SU-DHL-6 (cell line): ENCODE measurements around the gene SCAMP5.

ENCODE experiments used
- H2AFZ ChIP-seq: fragments of 200-600 bp; sonication (generic); 2 replicates; pipeline ENCODE4 v1.6.1; 2014; ENCODE audit warnings: low read depth, mild to moderate bottlenecking, moderate library complexity, mixed read lengths, antibody characterized with exemption, low read length; ENCODE audit not compliant: severe bottlenecking
- H3F3A ChIP-seq: fragments of 200-600 bp; shearing (Covaris generic); 2 replicates; pipeline ENCODE4 v1.6.0; 2016; ENCODE audit warnings: antibody characterized with exemption, mild to moderate bottlenecking; ENCODE audit not compliant: insufficient read depth
- H3K27ac ChIP-seq: fragments of 200-600 bp; sonication (generic); 2 replicates; pipeline ENCODE4 v1.5.1; 2016; ENCODE audit warnings: low read depth, mild to moderate bottlenecking, low read length, moderate library complexity, mixed read lengths
- H3K27me3 ChIP-seq: fragments of 200-600 bp; sonication (generic), shearing (Covaris generic); 2 replicates; pipeline ENCODE4 v1.6.0; 2014; ENCODE audit warnings: mild to moderate bottlenecking, low read length
- H3K36me3 ChIP-seq: fragments of 200-600 bp; sonication (generic); 2 replicates; pipeline ENCODE4 v1.6.1; 2014; ENCODE audit warnings: mild to moderate bottlenecking, low read length, mixed read lengths
- H3K4me2 ChIP-seq: fragments of 300-600, 200-600 bp; shearing (Covaris generic), sonication (generic); 2 replicates; pipeline ENCODE4 v1.6.0; 2014; ENCODE audit warnings: low read length, low read depth, mild to moderate bottlenecking; ENCODE audit not compliant: poor library complexity, severe bottlenecking
- H3K4me3 ChIP-seq: fragments of 200-600 bp; sonication (generic); 2 replicates; pipeline ENCODE4 v1.5.1; 2014; ENCODE audit warnings: antibody characterized with exemption, low read length, mild to moderate bottlenecking, mixed read lengths; ENCODE audit not compliant: insufficient read depth, poor library complexity, severe bottlenecking
- H3K79me2 ChIP-seq: fragments of 200-600 bp; sonication (generic); 2 replicates; pipeline ENCODE4 v1.6.1; 2014; ENCODE audit warnings: mild to moderate bottlenecking, low read length, moderate library complexity; ENCODE audit not compliant: insufficient read depth
- H3K9ac ChIP-seq: fragments of 200-600 bp; sonication (generic); 2 replicates; pipeline ENCODE4 v1.7.0; 2014; ENCODE audit warnings: mild to moderate bottlenecking, low read length
- H3K9me2 ChIP-seq: fragments of 200-600 bp; sonication (generic); replicated peaks from 2 replicates; pipeline ENCODE4 v1.6.1; 2014; ENCODE audit warnings: low read length; ENCODE audit not compliant: insufficient read depth
- H3K9me3 ChIP-seq: fragments of 200-600 bp; sonication (generic); 2 replicates; pipeline ENCODE4 v1.6.1; 2014; ENCODE audit warnings: low read length, mixed read lengths; ENCODE audit not compliant: insufficient read depth
- H4K20me1 ChIP-seq: fragments of 200-600 bp; sonication (generic); 2 replicates; pipeline ENCODE4 v1.6.1; 2014; ENCODE audit warnings: low read depth, mild to moderate bottlenecking, antibody characterized with exemption, low read length, moderate library complexity, mixed read lengths
- CTCF ChIP-seq: fragments of 200-600 bp; sonication (generic); IDR thresholded peaks from one replicate; pipeline ENCODE4 v1.5.1; 2017; ENCODE audit warnings: antibody characterized with exemption, mild to moderate bottlenecking, low read length, moderate library complexity; ENCODE audit not compliant: insufficient read depth, poor library complexity, severe bottlenecking
- EZH2phosphoT487 ChIP-seq: fragments of 200-600 bp; sonication (generic), shearing (Covaris generic); conservative IDR thresholded peaks from 2 replicates; pipeline ENCODE4 v1.6.1; 2018; ENCODE audit warnings: mild to moderate bottlenecking, antibody characterized with exemption, low read length, moderate library complexity, mixed read lengths

SCAMP5 gene

DNA sequence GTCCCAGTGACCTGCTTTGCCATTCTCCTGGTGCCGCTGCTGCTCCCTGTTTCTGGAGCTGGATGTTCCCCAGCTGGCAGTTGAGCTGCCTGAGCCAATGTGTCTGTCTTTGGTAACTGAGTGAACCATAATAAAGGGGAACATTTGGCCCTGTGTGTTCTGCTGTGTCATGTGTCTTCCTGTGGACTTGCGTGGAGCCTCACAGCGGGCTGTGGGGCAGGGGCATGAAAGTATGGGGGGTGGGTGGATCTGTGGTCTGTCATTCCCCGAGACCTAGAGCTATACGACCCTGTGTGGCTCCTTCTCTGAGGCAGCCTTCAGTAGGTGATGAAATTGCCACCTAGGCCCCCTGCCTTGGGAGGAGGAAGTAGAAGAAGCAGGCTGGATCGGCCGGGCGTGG lies 26.0 kb downstream of the SCAMP5 start:
- no peak overlapping the region for H3K4me2 ChIP-seq
- no peak overlapping the region for H3K4me3 ChIP-seq
- no peak overlapping the region for H2AFZ ChIP-seq
- no peak overlapping the region for H3K9ac ChIP-seq
- H3K79me2 ChIP-seq: peaks cover 10% of the 10 kb centered on the region; the same call in 1 of the 2 replicates
- H3K27ac ChIP-seq: no peak overlapping the region
- H3K9me3 ChIP-seq: no peaks in the 10 kb centered on the region
- H3K9me2 ChIP-seq: no peaks in the 10 kb centered on the region
- no peaks in the 10 kb centered on the region for H3K27me3 ChIP-seq
- H4K20me1 ChIP-seq: no peaks in the 10 kb centered on the region
- peaks cover 14% of the 10 kb centered on the region for H3F3A ChIP-seq
- no peaks in the 10 kb centered on the region for H3K36me3 ChIP-seq
- TF ChIP-seq CTCF (no peak), EZH2phosphoT487 (no peak)

- Histone ChIP-seq H3K4me2 (peak overlapping the region; percentile 79), H3F3A (peaks cover 14% of the 10 kb centered on the region), H3K9me3 (no peaks in the 10 kb centered on the region), H2AFZ (peak overlapping the region; percentile 75), H4K20me1 (no peaks in the 10 kb centered on the region), H3K9ac (peak overlapping the region; percentile 92; the same call in 1 of the 2 replicates), H3K36me3 (no peaks in the 10 kb centered on the region), H3K9me2 (no peaks in the 10 kb centered on the region), H3K4me3 (no peak overlapping the region), H3K27ac (peak overlapping the region; percentile 38), H3K79me2 (peaks cover 10% of the 10 kb centered on the region; the same call in 1 of the 2 replicates), H3K27me3 (no peaks in the 10 kb centered on the region)
- TF ChIP-seq EZH2phosphoT487 (no peak), CTCF (no peak)
Measured at GRCh38 chr15:75022783-75023180, 27.4 kb downstream of the SCAMP5 start.

- Histone ChIP-seq H3K27me3 (no peaks in the 10 kb centered on the region), H3K79me2 (peaks cover 10% of the 10 kb centered on the region; the same call in 1 of the 2 replicates)
Measured at GRCh38 chr15:75023181-75023871, 28.0 kb downstream of the SCAMP5 start, which contains the start of gene PPCDC. TSS of gene PPCDC (plus strand) at chr15:75023590. CDS start at chr15:75028319, 4,729 bp downstream.

More at GRCh38 chr15:75023181-75023871, 28.0 kb downstream of the SCAMP5 start, which contains the start of gene PPCDC:
- H3K27ac ChIP-seq: peak within 1 kb of the TSS; percentile 73
- peak within 1 kb of the TSS; percentile 79 for H3K4me2 ChIP-seq
- peaks cover 14% of the 10 kb centered on the region for H3F3A ChIP-seq
- H3K9me2 ChIP-seq: no peaks in the 10 kb centered on the region
- TF ChIP-seq CTCF (no peak), EZH2phosphoT487 (no peak)
- H3K9me3 ChIP-seq: no peaks in the 10 kb centered on the region
- H3K9ac ChIP-seq: peak within 1 kb of the TSS; percentile 92
- H3K4me3 ChIP-seq: peak within 1 kb of the TSS; percentile 74
- H4K20me1 ChIP-seq: no peaks in the 10 kb centered on the region
- no peaks in the 10 kb centered on the region for H3K36me3 ChIP-seq
- peak within 1 kb of the TSS; percentile 75 for H2AFZ ChIP-seq
